GM12878 (cell line): ENCODE data around the gene KIF11.

ENCODE experiments used
- ATF2 ChIP-seq: IDR thresholded peaks from 2 replicates; pipeline ENCODE4 v1.6.1; 2012; ENCODE audit warnings: low read length, inconsistent platforms
- CTCF ChIP-seq, 3 experiments: IDR thresholded peaks in 2 of 3; conservative IDR thresholded peaks in 1 of 3; 2 replicates each; pipeline ENCODE4 v1.5.1; 2011; ENCODE audit warnings: low read depth in 3 of 3, low read length in 3 of 3, mild to moderate bottlenecking in 3 of 3, control low read depth in 2 of 3, moderate library complexity in 2 of 3, inconsistent platforms in 1 of 3, mixed read lengths in 1 of 3; ENCODE audit not compliant: control insufficient read depth in 2 of 3, insufficient read depth in 1 of 3; ENCODE audit errors: extremely low read depth in 1 of 3
- EZH2 ChIP-seq: IDR thresholded peaks from 2 replicates; pipeline ENCODE4 v1.6.1; 2012; ENCODE audit warnings: low read depth, mild to moderate bottlenecking, control low read depth, inconsistent platforms, low read length, borderline replicate concordance; ENCODE audit not compliant: control insufficient read depth
- HCFC1 ChIP-seq: fragments of 150-350 bp; IDR thresholded peaks from 2 replicates; pipeline ENCODE4 v1.6.1; 2014; ENCODE audit warnings: low read length
- MAX ChIP-seq: IDR thresholded peaks from 2 replicates; pipeline ENCODE4 v1.6.1; 2012; ENCODE audit warnings: low read depth, low read length, improper control_type of control experiment
- NBN ChIP-seq: fragments of 450-650 bp; IDR thresholded peaks from 2 replicates; pipeline ENCODE4 v1.6.1; 2016
- NFIC ChIP-seq: IDR thresholded peaks from 2 replicates; pipeline ENCODE4 v1.6.1; 2012; ENCODE audit warnings: low read depth, mild to moderate bottlenecking, inconsistent platforms, low read length, moderate library complexity
- PML ChIP-seq: IDR thresholded peaks from 2 replicates; pipeline ENCODE4 v1.6.1; 2012; ENCODE audit warnings: low read length, inconsistent platforms
- POLR2A ChIP-seq: IDR thresholded peaks from 2 replicates; pipeline ENCODE4 v1.6.1; 2011; ENCODE audit warnings: low read depth, mild to moderate bottlenecking, low read length
- TARDBP ChIP-seq: IDR thresholded peaks from 2 replicates; pipeline ENCODE4 v1.6.1; 2016; ENCODE audit warnings: borderline replicate concordance

- TF ChIP-seq CTCF (IDR thresholded peaks at IDR 0.05 in 2 of 3, conservative IDR thresholded peaks at IDR 0.05 in 1 of 3; ENCODE audit: control insufficient read depth in 2 of 3, extremely low read depth in 1 of 3, insufficient read depth in 1 of 3, low read depth in 3 of 3, low read length in 3 of 3): no peak
- TF ChIP-seq TARDBP: no peak
- no peak for TF ChIP-seq NBN
- TF ChIP-seq ATF2: no peak
- TF ChIP-seq MAX: no peak
- TF ChIP-seq NFIC: no peak; the same call in 1 of the 2 replicates
- TF ChIP-seq PML: no peak
- TF ChIP-seq HCFC1: no peak
- TF ChIP-seq POLR2A: no peak
- TF ChIP-seq EZH2: no peak
These were observed 106.8 kb downstream of the KIF11 start for GRCh38 chr10:92699518-92700381.
